Activated T-cell treated with anti-CD3 and anti-CD28 coated beads, Interleukin-2, amount 50 U/mL, for 4 hours (primary cell): ENCODE data around the gene CHMP2A. TPM values are rescaled to one million over a fixed set of nuclear protein-coding genes. Genes with fewer than 3 reads are reported as not detected.

ENCODE experiments used
- total RNA-seq, 3 donors: library from RNA; stranded (reverse); gene quantifications; one replicate each; pipeline ENCODE4 v1.2.1, GENCODE V29; 2021

CHMP2A gene
- total RNA-seq, 3 donors from 2014 or later = 117 to 128 (median 119) TPM

Other genes starting within 250 kb of the CHMP2A start
- 100 to 1,000 TPM; 117 TPM for gene ERVK3-1, start 249.7 kb downstream of the CHMP2A start, total RNA-seq
- gene ZSCAN22, start 228.1 kb downstream of the CHMP2A start, total RNA-seq = 1 to 10 TPM; 3.0 to 4.3 (median 3.6) TPM
- gene A1BG, start 201.6 kb downstream of the CHMP2A start, total RNA-seq = 10 to 100 TPM in 2 of 3 donors, 1 to 10 TPM in 1; 9.0 to 12.0 (median 11.5) TPM
- under 1 TPM; 0.55 to 0.99 (median 0.98) TPM for gene ZNF497, start 192.4 kb downstream of the CHMP2A start, total RNA-seq
- gene ZNF837, start 174.1 kb downstream of the CHMP2A start, total RNA-seq = 1 to 10 TPM; 1.2 to 2.1 (median 1.8) TPM
- gene RPS5, start 167.8 kb downstream of the CHMP2A start, total RNA-seq = 1,000 to 10,000 TPM; 2,106 to 2,287 (median 2,120) TPM
- gene RNF225, start 159.4 kb downstream of the CHMP2A start, total RNA-seq = 1 to 10 TPM; 2.5 to 3.2 (median 2.5) TPM
- 10 to 100 TPM; 17.8 to 20.5 (median 20.3) TPM for gene ZNF584, start 146.5 kb downstream of the CHMP2A start, total RNA-seq
- 1 to 10 TPM; 1.0 to 1.8 (median 1.8) TPM for gene ZNF132, start 115.0 kb downstream of the CHMP2A start, total RNA-seq
- gene ZNF324B, start 103.5 kb downstream of the CHMP2A start, total RNA-seq = 10 to 100 TPM; 10.7 to 13.3 (median 11.3) TPM
- 10 to 100 TPM; 16.1 to 18.0 (median 16.4) TPM for gene ZNF324, start 88.0 kb downstream of the CHMP2A start, total RNA-seq
- 1 to 10 TPM; 5.3 to 6.4 (median 6.0) TPM for gene ZNF446, start 78.8 kb downstream of the CHMP2A start, total RNA-seq
- 10 to 100 TPM; 12.6 to 19.8 (median 19.5) TPM for gene SLC27A5, start 43.1 kb downstream of the CHMP2A start, total RNA-seq
- gene ZBTB45, start 35.3 kb downstream of the CHMP2A start, total RNA-seq = 10 to 100 TPM; 15.4 to 16.7 (median 16.1) TPM
- gene TRIM28, start 11.0 kb downstream of the CHMP2A start, total RNA-seq = 100 to 1,000 TPM; 850 to 963 (median 920) TPM
- 100 to 1,000 TPM; 138 to 155 (median 153) TPM for gene UBE2M, start 3.5 kb upstream of the CHMP2A start, total RNA-seq
- 10 to 100 TPM; 12.4 to 16.9 (median 12.7) TPM for gene MZF1, start 18.2 kb upstream of the CHMP2A start, total RNA-seq